CD4-positive, alpha-beta memory T cell (primary cell): ENCODE measurements around the gene TBPL1. TPM values are rescaled to one million over a fixed set of nuclear protein-coding genes. Genes with fewer than 3 reads are reported as not detected.
A peak's percentile ranks its signal among the peaks of the same experiment; 100 is the strongest.
"Not testable (repeated sequence)": the region's sequence is repeated elsewhere in the genome, so short reads cannot be mapped to it uniquely, and the experiment has no call there.

Experiments
- CTCF ChIA-PET: fragments of 350-600 bp; sonication (Branson Sonifier 250); formaldehyde crosslinking; loops from one replicate; lab custom pipeline; 2021; ENCODE audit warnings: inconsistent platforms; ENCODE audit not compliant: partially characterized antibody; lab: Charles Lee
- POLR2A ChIA-PET: fragments of 350-600 bp; sonication (Branson Sonifier 250); formaldehyde crosslinking; loops from one replicate; lab custom pipeline; 2021; ENCODE audit not compliant: partially characterized antibody; lab: Charles Lee
- DNase-seq, 5 donors: peaks; one replicate each; pipeline versions ENCODE4 v3.0.0 to v3.0.0-alpha.2; 2020 to 2022; ENCODE audit warnings: mixed read lengths in 1 of 5
- H3K27ac ChIP-seq: one replicate; pipeline ENCODE4 v1.7.0; 2013; ENCODE audit warnings: low read depth, low read length
- H3K27me3 ChIP-seq: 2 replicates; pipeline ENCODE4 v1.7.0; 2013; ENCODE audit warnings: mild to moderate bottlenecking, low read length, moderate library complexity; ENCODE audit not compliant: insufficient read depth
- H3K36me3 ChIP-seq: 2 replicates; pipeline ENCODE4 v1.7.0; 2013; ENCODE audit warnings: mild to moderate bottlenecking, low read length, moderate library complexity; ENCODE audit not compliant: insufficient read depth
- H3K4me1 ChIP-seq: 2 replicates; pipeline ENCODE4 v1.7.0; 2013; ENCODE audit warnings: mild to moderate bottlenecking, low read length, moderate library complexity; ENCODE audit not compliant: insufficient read depth
- H3K4me3 ChIP-seq, 2 donors: one replicate each; pipeline ENCODE4 v1.7.0; 2013; ENCODE audit warnings: low read length in 2 of 2, mild to moderate bottlenecking in 1 of 2
- H3K9me3 ChIP-seq, 2 donors: one replicate each; pipeline ENCODE4 v1.7.0; 2013; ENCODE audit warnings: low read length in 2 of 2, control low read depth in 1 of 2; ENCODE audit not compliant: control insufficient read depth in 1 of 2
- H3K27ac Mint-ChIP-seq, 7 donors: one replicate each; pipeline ENCODE4 v1.8.0; 2020 to 2021; ENCODE audit warnings: mixed read lengths in 7 of 7, mild to moderate bottlenecking in 6 of 7, inconsistent platforms in 3 of 7, moderate library complexity in 3 of 7
- H3K27me3 Mint-ChIP-seq, 2 donors: one replicate each; pipeline ENCODE4 v1.8.0; 2020 to 2021; ENCODE audit warnings: mixed read lengths in 2 of 2
- H3K36me3 Mint-ChIP-seq, 2 donors: one replicate each; pipeline ENCODE4 v1.8.0; 2020 to 2021; ENCODE audit warnings: mixed read lengths in 2 of 2, inconsistent platforms in 1 of 2, mild to moderate bottlenecking in 1 of 2
- H3K4me1 Mint-ChIP-seq, 4 donors: one replicate each; pipeline ENCODE4 v1.8.0; 2020 to 2021; ENCODE audit warnings: mixed read lengths in 4 of 4, mild to moderate bottlenecking in 1 of 4
- H3K4me3 Mint-ChIP-seq, 8 donors: one replicate each; pipeline ENCODE4 v1.8.0; 2020 to 2021; ENCODE audit warnings: mixed read lengths in 8 of 8, mild to moderate bottlenecking in 7 of 8, moderate library complexity in 6 of 8, inconsistent platforms in 3 of 8
- H3K9me3 Mint-ChIP-seq, 8 donors: one replicate each; pipeline ENCODE4 v1.8.0; 2020 to 2021; ENCODE audit warnings: mixed read lengths in 8 of 8, mild to moderate bottlenecking in 5 of 8, inconsistent platforms in 3 of 8, moderate library complexity in 1 of 8
- intact Hi-C: fragments of 100-400 bp; cut with micrococcal nuclease; formaldehyde crosslinking; loops from one replicate; pipeline ENCODE4 v1.15.1; 2023
- polyA plus RNA-seq, 2 donors: library from polyadenylated mRNA; unstranded; fragments of 300-500 nt; fragmentation: Illumina TruSeq; gene quantifications; one replicate each; pipeline ENCODE4 v1.2.3, GENCODE V29; 2021
- total RNA-seq, 2 experiments: library from RNA; stranded (reverse); gene quantifications; one replicate each; pipeline ENCODE4 v1.2.3, GENCODE V29; 2021

Gene TBPL1
- total and polyA plus RNA-seq, 4 experiments from 2014 or later: 34.8 to 77.2 (median 47.2) TPM

- H3K9me3 Mint-ChIP-seq: no peaks in the 10 kb centered on the region
- Histone ChIP-seq H3K27me3 (no peaks in the 10 kb centered on the region), H3K27ac (no peak overlapping the region), H3K36me3 (no peaks in the 10 kb centered on the region), H3K4me3 (no peak overlapping the region), H3K4me1 (peaks cover 47% of the 10 kb centered on the region), H3K9me3 (no peaks in the 10 kb centered on the region)
- ChIA-PET POLR2A (no interaction called here), CTCF (interaction anchor here (3.6 kb wide), 1 partner anchor 92 kb away, joined by 18 read pairs; no protein-coding TSS in a partner anchor)
- H3K27ac Mint-ChIP-seq: peak overlapping the region in 2 of 7 donors; percentile 35 to 54
- intact Hi-C loops: loop anchor here (2.0 kb wide), 1 partner anchor 19 kb away; the partner anchor contains the start of gene TBPL1
- H3K4me3 Mint-ChIP-seq: no peak overlapping the region
- DNase-seq: no peak
- peaks cover 28 to 47% (median 39%) of the 10 kb centered on the region in 4 donors for H3K4me1 Mint-ChIP-seq
- peaks cover 0 to 4% of the 10 kb centered on the region in 2 donors for H3K36me3 Mint-ChIP-seq
- no peaks in the 10 kb centered on the region for H3K27me3 Mint-ChIP-seq
Observed at GRCh38 chr6:133971861-133972260, 18.8 kb downstream of the TBPL1 start.

- no peak overlapping the region for H3K4me3 ChIP-seq
- no peak for DNase-seq
- Mint-ChIP-seq H3K27ac (peak overlapping the region in 1 of 7 donors; percentile 54), H3K9me3 (no peaks in the 10 kb centered on the region), H3K36me3 (peaks cover 0 to 4% of the 10 kb centered on the region in 2 donors), H3K4me1 (peaks cover 25 to 43% (median 35%) of the 10 kb centered on the region in 4 donors), H3K27me3 (no peaks in the 10 kb centered on the region), H3K4me3 (no peak overlapping the region)
- no peaks in the 10 kb centered on the region for H3K27me3 ChIP-seq
- H3K4me1 ChIP-seq: peaks cover 44% of the 10 kb centered on the region
- POLR2A ChIA-PET: interaction anchor here (1.0 to 1.6 kb wide), 3 partner anchors 10 to 91 kb away, joined by 3 to 7 read pairs (median 4); partner anchors contain the start of gene TBPL1
- H3K9me3 ChIP-seq: no peaks in the 10 kb centered on the region
- intact Hi-C loops: loop anchor here (2.0 kb wide), 1 partner anchor 20 kb away; the partner anchor contains the start of gene TBPL1
- CTCF ChIA-PET: interaction anchor here (0.8 to 3.3 kb wide), 24 partner anchors 8 to 125 kb away, joined by 3 to 97 read pairs (median 8); partner anchors contain the start of gene TBPL1
- no peaks in the 10 kb centered on the region for H3K36me3 ChIP-seq
- H3K27ac ChIP-seq: no peak overlapping the region
Observed at GRCh38 chr6:133972388-133972787, 19.4 kb downstream of the TBPL1 start.

- CTCF ChIA-PET: interaction anchor here (0.6 to 3.3 kb wide), 37 partner anchors 8 to 1500 kb away, joined by 3 to 97 read pairs (median 5); partner anchors contain the start of gene TBPL1
- peaks cover 37% of the 10 kb centered on the region for H3K4me1 ChIP-seq
- peaks cover 0 to 4% of the 10 kb centered on the region in 2 donors for H3K36me3 Mint-ChIP-seq
- H3K36me3 ChIP-seq: no peaks in the 10 kb centered on the region
- H3K27me3 ChIP-seq: no peaks in the 10 kb centered on the region
- POLR2A ChIA-PET: interaction anchor here (1.0 to 1.6 kb wide), 4 partner anchors 9 to 90 kb away, joined by 3 to 7 read pairs (median 4); partner anchors contain the start of gene TBPL1
- peak in 4 of 5 donors; percentile 38 to 46 (median 42) for DNase-seq
- H3K9me3 Mint-ChIP-seq: no peaks in the 10 kb centered on the region
- intact Hi-C loops: loop anchor here (1.0 to 2.0 kb wide), 4 partner anchors 21 to 124 kb away; partner anchors contain the start of gene TBPL1
- H3K9me3 ChIP-seq: no peaks in the 10 kb centered on the region
- peak overlapping the region in 4 of 7 donors; percentile 11 to 66 (median 18) for H3K27ac Mint-ChIP-seq
- H3K27ac ChIP-seq: no peak overlapping the region
- H3K27me3 Mint-ChIP-seq: no peaks in the 10 kb centered on the region
- H3K4me3 Mint-ChIP-seq: no peak overlapping the region
- H3K4me3 ChIP-seq: no peak overlapping the region
- peaks cover 31 to 45% (median 38%) of the 10 kb centered on the region in 4 donors for H3K4me1 Mint-ChIP-seq
Observed at GRCh38 chr6:133973109-133973971, 20.3 kb downstream of the TBPL1 start.

- no peaks in the 10 kb centered on the region for H3K9me3 ChIP-seq
- Mint-ChIP-seq H3K4me1 (peaks cover 26 to 40% (median 33%) of the 10 kb centered on the region in 4 donors), H3K36me3 (peaks cover 11 to 16% of the 10 kb centered on the region in 2 donors), H3K27me3 (no peaks in the 10 kb centered on the region), H3K4me3 (no peak overlapping the region), H3K27ac (peak overlapping the region in 1 of 7 donors; percentile 35), H3K9me3 (no peaks in the 10 kb centered on the region)
- no peaks in the 10 kb centered on the region for H3K27me3 ChIP-seq
- H3K36me3 ChIP-seq: no peaks in the 10 kb centered on the region
- intact Hi-C loops: no loop called here
- H3K4me3 ChIP-seq: no peak overlapping the region
- ChIA-PET CTCF (interaction anchor here (0.6 to 2.7 kb wide), 7 partner anchors 8 to 86 kb away, joined by 3 to 12 read pairs (median 3); no protein-coding TSS in a partner anchor), POLR2A (no interaction called here)
- H3K4me1 ChIP-seq: peaks cover 13% of the 10 kb centered on the region
- DNase-seq: no peak
- no peak overlapping the region for H3K27ac ChIP-seq
Observed at GRCh38 chr6:133977983-133978895, 25.2 kb downstream of the TBPL1 start.

GRCh38 chr6:133978896-133979240 is 25.8 kb downstream of the TBPL1 start:
- Mint-ChIP-seq H3K36me3 (peaks cover 17 to 21% of the 10 kb centered on the region in 2 donors), H3K4me1 (peaks cover 28 to 41% (median 35%) of the 10 kb centered on the region in 4 donors), H3K9me3 (no peaks in the 10 kb centered on the region), H3K27me3 (no peaks in the 10 kb centered on the region), H3K27ac (peak overlapping the region in 1 of 7 donors; percentile 20), H3K4me3 (no peak overlapping the region)
- H3K27ac ChIP-seq: no peak overlapping the region
- no peaks in the 10 kb centered on the region for H3K27me3 ChIP-seq
- no peaks in the 10 kb centered on the region for H3K36me3 ChIP-seq
- peaks cover 14% of the 10 kb centered on the region for H3K4me1 ChIP-seq
- no peak overlapping the region for H3K4me3 ChIP-seq
- DNase-seq: no peak
- intact Hi-C loops: no loop called here
- no peaks in the 10 kb centered on the region for H3K9me3 ChIP-seq
- ChIA-PET CTCF (interaction anchor here (0.7 to 2.7 kb wide), 4 partner anchors 9 to 85 kb away, joined by 3 to 12 read pairs (median 4); no protein-coding TSS in a partner anchor), POLR2A (no interaction called here)

- CTCF ChIA-PET: interaction anchor here (0.7 to 2.7 kb wide), 2 partner anchors 56 to 843 kb away, joined by 3 to 12 read pairs; no protein-coding TSS in a partner anchor
Observed at GRCh38 chr6:133979269-133979963, 26.4 kb downstream of the TBPL1 start.

More at GRCh38 chr6:133979269-133979963, 26.4 kb downstream of the TBPL1 start:
- H3K36me3 ChIP-seq, H3K9me3 ChIP-seq, DNase-seq, intact Hi-C loops, H3K4me3 ChIP-seq, H3K27me3 Mint-ChIP-seq, H3K4me3 Mint-ChIP-seq, H3K27ac ChIP-seq, H3K27me3 ChIP-seq, POLR2A ChIA-PET, H3K9me3 Mint-ChIP-seq: not testable (repeated sequence)
- H3K36me3 Mint-ChIP-seq: peaks cover 21% of the 10 kb centered on the region in 2 donors
- H3K27ac Mint-ChIP-seq: peak overlapping the region in 1 of 7 donors; percentile 20
- peaks cover 28 to 42% (median 36%) of the 10 kb centered on the region in 4 donors for H3K4me1 Mint-ChIP-seq
- H3K4me1 ChIP-seq: peaks cover 18% of the 10 kb centered on the region
